GM23338 (cell line): ENCODE measurements around the gene SYNE2. TPM values are rescaled to one million over a fixed set of nuclear protein-coding genes. Genes with fewer than 3 reads are reported as not detected.

Experiments
- ATAC-seq: fragments of 200-7000 bp; cut with Tn5 transposase; 3 replicates; pipeline ENCODE4 v1.9.1; 2020
- DNase-seq: peaks from one replicate; pipeline ENCODE4 v3.0.0-alpha.2; 2015; ENCODE audit warnings: low spot score
- H2AFZ ChIP-seq: fragments of 200-600 bp; sonication (generic); 2 replicates; pipeline ENCODE4 v1.8.0; 2016; ENCODE audit warnings: antibody characterized with exemption, mild to moderate bottlenecking, moderate library complexity
- H3F3A ChIP-seq: fragments of 200-600 bp; sonication (generic); replicated peaks from 2 replicates; pipeline ENCODE4 v1.8.0; 2017; ENCODE audit warnings: antibody characterized with exemption, mixed run types, low read depth
- H3K27ac ChIP-seq: fragments of 200-600 bp; sonication (generic); 2 replicates; pipeline ENCODE4 v1.6.1; 2016; ENCODE audit warnings: low read depth
- H3K27me3 ChIP-seq: fragments of 200-600 bp; sonication (generic); 2 replicates; pipeline ENCODE4 v1.8.0; 2016; ENCODE audit warnings: mild to moderate bottlenecking, mixed run types, moderate library complexity; ENCODE audit not compliant: insufficient read depth
- H3K36me3 ChIP-seq: fragments of 200-600 bp; sonication (generic); 2 replicates; pipeline ENCODE4 v1.8.0; 2016; ENCODE audit warnings: mild to moderate bottlenecking; ENCODE audit not compliant: insufficient read depth
- H3K4me1 ChIP-seq: fragments of 200-600 bp; sonication (generic); 2 replicates; pipeline ENCODE4 v1.8.0; 2016; ENCODE audit warnings: mild to moderate bottlenecking, moderate library complexity; ENCODE audit not compliant: insufficient read depth
- H3K4me2 ChIP-seq: fragments of 200-600 bp; sonication (generic); 2 replicates; pipeline ENCODE4 v1.7.1; 2017; ENCODE audit warnings: mixed run types
- H3K4me3 ChIP-seq: fragments of 200-600 bp; sonication (generic); 2 replicates; pipeline ENCODE4 v1.6.1; 2016; ENCODE audit warnings: mixed run types
- H3K79me2 ChIP-seq: fragments of 200-600 bp; sonication (generic); replicated peaks from 2 replicates; pipeline ENCODE4 v1.8.0; 2017; ENCODE audit warnings: mild to moderate bottlenecking; ENCODE audit not compliant: insufficient read depth
- H3K9me2 ChIP-seq: fragments of 200-600 bp; sonication (generic); 2 replicates; pipeline ENCODE4 v1.8.0; 2017; ENCODE audit not compliant: insufficient read depth
- H4K20me1 ChIP-seq: fragments of 200-600 bp; sonication (generic); replicated peaks from 2 replicates; pipeline ENCODE4 v1.8.0; 2017; ENCODE audit warnings: mild to moderate bottlenecking; ENCODE audit not compliant: insufficient read depth
- H3K27ac Mint-ChIP-seq: 2 replicates; pipeline ENCODE4 v1.8.0; 2020; ENCODE audit warnings: inconsistent platforms, mild to moderate bottlenecking, moderate library complexity, mixed read lengths
- H3K27me3 Mint-ChIP-seq: 3 replicates; pipeline ENCODE4 v1.8.0; 2022; ENCODE audit warnings: low read depth, mild to moderate bottlenecking, moderate library complexity, mixed read lengths, inconsistent platforms; ENCODE audit not compliant: insufficient read depth, poor library complexity
- H3K36me3 Mint-ChIP-seq: 3 replicates; pipeline ENCODE4 v1.8.0; 2021; ENCODE audit warnings: low read depth, mild to moderate bottlenecking, inconsistent platforms, moderate library complexity, mixed read lengths
- H3K4me1 Mint-ChIP-seq: 3 replicates; pipeline ENCODE4 v1.8.0; 2020; ENCODE audit warnings: mild to moderate bottlenecking, inconsistent platforms, mixed read lengths
- H3K4me3 Mint-ChIP-seq: 3 replicates; pipeline ENCODE4 v1.8.0; 2021; ENCODE audit warnings: moderate library complexity, mild to moderate bottlenecking, inconsistent platforms, mixed read lengths
- H3K9me3 Mint-ChIP-seq: 3 replicates; pipeline ENCODE4 v1.8.0; 2020; ENCODE audit warnings: moderate library complexity, mild to moderate bottlenecking, inconsistent platforms, mixed read lengths
- CREB1 ChIP-seq: fragments of 250-450 bp; sonication (Bioruptor Pico); IDR thresholded peaks from 2 replicates; pipeline ENCODE4 v1.5.0; 2020; ENCODE audit warnings: low read depth, mild to moderate bottlenecking, moderate library complexity
- EZH2 ChIP-seq: fragments of 200-600 bp; sonication (generic); IDR thresholded peaks from one replicate; pipeline ENCODE4 v1.8.0; 2017; ENCODE audit warnings: antibody characterized with exemption, mild to moderate bottlenecking, low read depth; ENCODE audit not compliant: unreplicated experiment
- EZH2phosphoT487 ChIP-seq: fragments of 200-600 bp; sonication (generic); IDR thresholded peaks from one replicate; pipeline ENCODE4 v1.8.1; 2018; ENCODE audit warnings: antibody characterized with exemption; ENCODE audit not compliant: unreplicated experiment
- JUNB ChIP-seq: IDR thresholded peaks from one replicate; pipeline ENCODE4 v1.6.1; 2016; ENCODE audit warnings: antibody characterized with exemption; ENCODE audit not compliant: unreplicated experiment
- NANOG ChIP-seq: IDR thresholded peaks from 2 replicates; pipeline ENCODE4 v1.6.1; 2016; ENCODE audit warnings: antibody characterized with exemption, borderline replicate concordance
- POLR2AphosphoS5 ChIP-seq: IDR thresholded peaks from 2 replicates; pipeline ENCODE4 v1.6.1; 2016; ENCODE audit warnings: antibody characterized with exemption, low read depth
- STAT1 ChIP-seq: IDR thresholded peaks from one replicate; pipeline ENCODE4 v1.6.1; 2016; ENCODE audit warnings: antibody characterized with exemption; ENCODE audit not compliant: unreplicated experiment
- ZNF114 ChIP-seq: fragments of 250-450 bp; sonication (Bioruptor Pico); IDR thresholded peaks from 2 replicates; pipeline ENCODE4 v1.5.0; 2020; ENCODE audit warnings: mild to moderate bottlenecking, moderate library complexity
- ZNF331 ChIP-seq: fragments of 250-450 bp; sonication (Bioruptor Pico); IDR thresholded peaks from 2 replicates; pipeline ENCODE4 v1.5.0; 2020; ENCODE audit warnings: low read depth, mild to moderate bottlenecking, moderate library complexity
- polyA plus RNA-seq: library from polyadenylated mRNA; unstranded; fragments of >200 nt; fragmentation: Nextera tagmentation; extraction: Ambion mirVana; gene quantifications from 2 replicates; pipeline ENCODE4 v1.2.1, GENCODE V29; 2016
- total RNA-seq: library from RNA; depleted of rRNA; stranded (reverse); fragments of >200 nt; shearing (Covaris generic); gene quantifications from 2 replicates; pipeline ENCODE4 v1.2.3, GENCODE V29; 2014
- TF ChIP-seq, protein P1 (sequence below): fragments of 250-450 bp; sonication (Bioruptor Pico); IDR thresholded peaks from 2 replicates; pipeline ENCODE4 v1.5.0; 2020; ENCODE audit warnings: mild to moderate bottlenecking, moderate library complexity
- TF ChIP-seq, protein P2 (sequence below): IDR thresholded peaks from one replicate; pipeline ENCODE4 v1.6.1; 2018; ENCODE audit warnings: antibody characterized with exemption; ENCODE audit not compliant: unreplicated experiment
- TF ChIP-seq, protein P3 (sequence below), 2 experiments: fragments of 200-600 bp in 1 of 2; sonication (generic) in 1 of 2; conservative IDR thresholded peaks; 2 replicates each; pipeline versions ENCODE4 v1.5.1 to v1.6.1; 2016 to 2017; ENCODE audit warnings: antibody characterized with exemption in 2 of 2, low read depth in 2 of 2, mild to moderate bottlenecking in 2 of 2, moderate library complexity in 1 of 2
- TF ChIP-seq, protein P4 (sequence below): IDR thresholded peaks from 2 replicates; pipeline ENCODE4 v1.6.1; 2016; ENCODE audit warnings: antibody characterized with exemption

SYNE2 gene
- total and polyA plus RNA-seq, 2 experiments from 2014 or later: 34.3 to 86.5 TPM

DNA sequence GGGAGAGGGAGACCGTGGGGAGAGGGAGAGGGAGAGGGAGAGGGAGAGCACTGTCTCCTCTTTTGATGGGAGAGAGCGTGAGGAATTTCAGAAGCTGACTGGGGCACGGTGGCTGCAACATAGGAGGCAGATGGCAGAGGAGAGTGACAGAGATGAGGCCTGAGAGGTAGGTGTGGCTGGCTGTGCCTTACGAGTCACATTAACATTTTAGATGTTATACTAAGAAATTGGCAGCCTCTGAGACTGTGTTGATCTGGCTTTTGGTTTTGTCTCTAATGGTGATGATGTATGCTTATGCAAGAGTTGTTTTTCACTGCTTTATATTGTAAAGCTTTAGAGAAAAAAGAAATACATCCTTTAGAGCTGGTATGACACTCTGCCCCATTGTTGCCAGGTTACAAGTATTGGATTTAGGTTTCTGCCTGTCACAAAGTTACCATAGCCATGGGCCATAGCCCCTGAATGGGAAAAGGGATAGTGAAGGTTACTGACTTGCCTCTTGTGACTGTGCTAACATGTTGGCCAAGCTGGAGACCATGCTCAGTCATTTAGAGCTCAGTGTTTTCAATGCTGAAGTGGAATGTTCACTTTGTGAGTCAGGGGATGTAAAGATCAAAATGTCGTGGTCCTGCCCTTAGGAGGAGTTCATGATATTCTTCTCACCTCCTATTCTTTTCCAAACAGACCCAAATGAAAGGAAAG is 186.2 kb downstream of the SYNE2 start:
- H3K79me2 ChIP-seq: no peaks in the 10 kb centered on the region
- Mint-ChIP-seq H3K27ac (no peak overlapping the region), H3K4me1 (peaks cover 5% of the 10 kb centered on the region; the same call in 2 of the 3 replicates), H3K27me3 (peaks cover 4% of the 10 kb centered on the region), H3K4me3 (no peak overlapping the region), H3K36me3 (peaks cover 51% of the 10 kb centered on the region), H3K9me3 (peaks cover 34% of the 10 kb centered on the region)
- no peak overlapping the region for H2AFZ ChIP-seq
- no peaks in the 10 kb centered on the region for H3K9me2 ChIP-seq
- ATAC-seq (no peak), DNase-seq (no peak)
- H3K4me3 ChIP-seq: no peak overlapping the region
- H3K36me3 ChIP-seq: 0 out of 2 replicates have a peak, but pooled peaks cover 3% of the 10 kb centered on the region
- H3F3A ChIP-seq: no peaks in the 10 kb centered on the region
- no peak overlapping the region for H3K4me2 ChIP-seq
- no peak overlapping the region for H3K27ac ChIP-seq
- no peak for TF ChIP-seq CREB1 (CRISPR knock-in tag)
- TF ChIP-seq ZNF331 (CRISPR knock-in tag): no peak
- TF ChIP-seq, protein P1, sequence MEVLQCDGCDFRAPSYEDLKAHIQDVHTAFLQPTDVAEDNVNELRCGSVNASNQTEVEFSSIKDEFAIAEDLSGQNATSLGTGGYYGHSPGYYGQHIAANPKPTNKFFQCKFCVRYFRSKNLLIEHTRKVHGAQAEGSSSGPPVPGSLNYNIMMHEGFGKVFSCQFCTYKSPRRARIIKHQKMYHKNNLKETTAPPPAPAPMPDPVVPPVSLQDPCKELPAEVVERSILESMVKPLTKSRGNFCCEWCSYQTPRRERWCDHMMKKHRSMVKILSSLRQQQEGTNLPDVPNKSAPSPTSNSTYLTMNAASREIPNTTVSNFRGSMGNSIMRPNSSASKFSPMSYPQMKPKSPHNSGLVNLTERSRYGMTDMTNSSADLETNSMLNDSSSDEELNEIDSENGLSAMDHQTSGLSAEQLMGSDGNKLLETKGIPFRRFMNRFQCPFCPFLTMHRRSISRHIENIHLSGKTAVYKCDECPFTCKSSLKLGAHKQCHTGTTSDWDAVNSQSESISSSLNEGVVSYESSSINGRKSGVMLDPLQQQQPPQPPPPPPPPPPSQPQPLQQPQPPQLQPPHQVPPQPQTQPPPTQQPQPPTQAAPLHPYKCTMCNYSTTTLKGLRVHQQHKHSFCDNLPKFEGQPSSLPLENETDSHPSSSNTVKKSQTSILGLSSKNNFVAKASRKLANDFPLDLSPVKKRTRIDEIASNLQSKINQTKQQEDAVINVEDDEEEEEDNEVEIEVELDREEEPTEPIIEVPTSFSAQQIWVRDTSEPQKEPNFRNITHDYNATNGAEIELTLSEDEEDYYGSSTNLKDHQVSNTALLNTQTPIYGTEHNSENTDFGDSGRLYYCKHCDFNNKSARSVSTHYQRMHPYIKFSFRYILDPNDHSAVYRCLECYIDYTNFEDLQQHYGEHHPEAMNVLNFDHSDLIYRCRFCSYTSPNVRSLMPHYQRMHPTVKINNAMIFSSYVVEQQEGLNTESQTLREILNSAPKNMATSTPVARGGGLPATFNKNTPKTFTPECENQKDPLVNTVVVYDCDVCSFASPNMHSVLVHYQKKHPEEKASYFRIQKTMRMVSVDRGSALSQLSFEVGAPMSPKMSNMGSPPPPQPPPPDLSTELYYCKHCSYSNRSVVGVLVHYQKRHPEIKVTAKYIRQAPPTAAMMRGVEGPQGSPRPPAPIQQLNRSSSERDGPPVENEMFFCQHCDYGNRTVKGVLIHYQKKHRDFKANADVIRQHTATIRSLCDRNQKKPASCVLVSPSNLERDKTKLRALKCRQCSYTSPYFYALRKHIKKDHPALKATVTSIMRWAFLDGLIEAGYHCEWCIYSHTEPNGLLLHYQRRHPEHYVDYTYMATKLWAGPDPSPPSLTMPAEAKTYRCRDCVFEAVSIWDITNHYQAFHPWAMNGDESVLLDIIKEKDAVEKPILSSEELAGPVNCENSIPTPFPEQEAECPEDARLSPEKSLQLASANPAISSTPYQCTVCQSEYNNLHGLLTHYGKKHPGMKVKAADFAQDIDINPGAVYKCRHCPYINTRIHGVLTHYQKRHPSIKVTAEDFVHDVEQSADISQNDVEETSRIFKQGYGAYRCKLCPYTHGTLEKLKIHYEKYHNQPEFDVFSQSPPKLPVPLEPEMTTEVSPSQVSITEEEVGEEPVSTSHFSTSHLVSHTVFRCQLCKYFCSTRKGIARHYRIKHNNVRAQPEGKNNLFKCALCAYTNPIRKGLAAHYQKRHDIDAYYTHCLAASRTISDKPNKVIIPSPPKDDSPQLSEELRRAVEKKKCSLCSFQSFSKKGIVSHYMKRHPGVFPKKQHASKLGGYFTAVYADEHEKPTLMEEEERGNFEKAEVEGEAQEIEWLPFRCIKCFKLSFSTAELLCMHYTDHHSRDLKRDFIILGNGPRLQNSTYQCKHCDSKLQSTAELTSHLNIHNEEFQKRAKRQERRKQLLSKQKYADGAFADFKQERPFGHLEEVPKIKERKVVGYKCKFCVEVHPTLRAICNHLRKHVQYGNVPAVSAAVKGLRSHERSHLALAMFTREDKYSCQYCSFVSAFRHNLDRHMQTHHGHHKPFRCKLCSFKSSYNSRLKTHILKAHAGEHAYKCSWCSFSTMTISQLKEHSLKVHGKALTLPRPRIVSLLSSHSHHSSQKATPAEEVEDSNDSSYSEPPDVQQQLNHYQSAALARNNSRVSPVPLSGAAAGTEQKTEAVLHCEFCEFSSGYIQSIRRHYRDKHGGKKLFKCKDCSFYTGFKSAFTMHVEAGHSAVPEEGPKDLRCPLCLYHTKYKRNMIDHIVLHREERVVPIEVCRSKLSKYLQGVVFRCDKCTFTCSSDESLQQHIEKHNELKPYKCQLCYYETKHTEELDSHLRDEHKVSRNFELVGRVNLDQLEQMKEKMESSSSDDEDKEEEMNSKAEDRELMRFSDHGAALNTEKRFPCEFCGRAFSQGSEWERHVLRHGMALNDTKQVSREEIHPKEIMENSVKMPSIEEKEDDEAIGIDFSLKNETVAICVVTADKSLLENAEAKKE: no peak
- TF ChIP-seq JUNB: no peak
- no peak for TF ChIP-seq EZH2
- no peak for TF ChIP-seq POLR2AphosphoS5
- TF ChIP-seq, protein P2, sequence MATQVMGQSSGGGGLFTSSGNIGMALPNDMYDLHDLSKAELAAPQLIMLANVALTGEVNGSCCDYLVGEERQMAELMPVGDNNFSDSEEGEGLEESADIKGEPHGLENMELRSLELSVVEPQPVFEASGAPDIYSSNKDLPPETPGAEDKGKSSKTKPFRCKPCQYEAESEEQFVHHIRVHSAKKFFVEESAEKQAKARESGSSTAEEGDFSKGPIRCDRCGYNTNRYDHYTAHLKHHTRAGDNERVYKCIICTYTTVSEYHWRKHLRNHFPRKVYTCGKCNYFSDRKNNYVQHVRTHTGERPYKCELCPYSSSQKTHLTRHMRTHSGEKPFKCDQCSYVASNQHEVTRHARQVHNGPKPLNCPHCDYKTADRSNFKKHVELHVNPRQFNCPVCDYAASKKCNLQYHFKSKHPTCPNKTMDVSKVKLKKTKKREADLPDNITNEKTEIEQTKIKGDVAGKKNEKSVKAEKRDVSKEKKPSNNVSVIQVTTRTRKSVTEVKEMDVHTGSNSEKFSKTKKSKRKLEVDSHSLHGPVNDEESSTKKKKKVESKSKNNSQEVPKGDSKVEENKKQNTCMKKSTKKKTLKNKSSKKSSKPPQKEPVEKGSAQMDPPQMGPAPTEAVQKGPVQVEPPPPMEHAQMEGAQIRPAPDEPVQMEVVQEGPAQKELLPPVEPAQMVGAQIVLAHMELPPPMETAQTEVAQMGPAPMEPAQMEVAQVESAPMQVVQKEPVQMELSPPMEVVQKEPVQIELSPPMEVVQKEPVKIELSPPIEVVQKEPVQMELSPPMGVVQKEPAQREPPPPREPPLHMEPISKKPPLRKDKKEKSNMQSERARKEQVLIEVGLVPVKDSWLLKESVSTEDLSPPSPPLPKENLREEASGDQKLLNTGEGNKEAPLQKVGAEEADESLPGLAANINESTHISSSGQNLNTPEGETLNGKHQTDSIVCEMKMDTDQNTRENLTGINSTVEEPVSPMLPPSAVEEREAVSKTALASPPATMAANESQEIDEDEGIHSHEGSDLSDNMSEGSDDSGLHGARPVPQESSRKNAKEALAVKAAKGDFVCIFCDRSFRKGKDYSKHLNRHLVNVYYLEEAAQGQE: no peak
- TF ChIP-seq, protein P3, sequence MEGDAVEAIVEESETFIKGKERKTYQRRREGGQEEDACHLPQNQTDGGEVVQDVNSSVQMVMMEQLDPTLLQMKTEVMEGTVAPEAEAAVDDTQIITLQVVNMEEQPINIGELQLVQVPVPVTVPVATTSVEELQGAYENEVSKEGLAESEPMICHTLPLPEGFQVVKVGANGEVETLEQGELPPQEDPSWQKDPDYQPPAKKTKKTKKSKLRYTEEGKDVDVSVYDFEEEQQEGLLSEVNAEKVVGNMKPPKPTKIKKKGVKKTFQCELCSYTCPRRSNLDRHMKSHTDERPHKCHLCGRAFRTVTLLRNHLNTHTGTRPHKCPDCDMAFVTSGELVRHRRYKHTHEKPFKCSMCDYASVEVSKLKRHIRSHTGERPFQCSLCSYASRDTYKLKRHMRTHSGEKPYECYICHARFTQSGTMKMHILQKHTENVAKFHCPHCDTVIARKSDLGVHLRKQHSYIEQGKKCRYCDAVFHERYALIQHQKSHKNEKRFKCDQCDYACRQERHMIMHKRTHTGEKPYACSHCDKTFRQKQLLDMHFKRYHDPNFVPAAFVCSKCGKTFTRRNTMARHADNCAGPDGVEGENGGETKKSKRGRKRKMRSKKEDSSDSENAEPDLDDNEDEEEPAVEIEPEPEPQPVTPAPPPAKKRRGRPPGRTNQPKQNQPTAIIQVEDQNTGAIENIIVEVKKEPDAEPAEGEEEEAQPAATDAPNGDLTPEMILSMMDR (conservative IDR thresholded peaks at IDR 0.05; ENCODE audit: low read depth in 2 of 2): no peak
- no peak for TF ChIP-seq STAT1
- TF ChIP-seq NANOG: no peak
- TF ChIP-seq EZH2phosphoT487: no peak
- no peak for TF ChIP-seq ZNF114 (CRISPR knock-in tag)
- TF ChIP-seq, protein P4, sequence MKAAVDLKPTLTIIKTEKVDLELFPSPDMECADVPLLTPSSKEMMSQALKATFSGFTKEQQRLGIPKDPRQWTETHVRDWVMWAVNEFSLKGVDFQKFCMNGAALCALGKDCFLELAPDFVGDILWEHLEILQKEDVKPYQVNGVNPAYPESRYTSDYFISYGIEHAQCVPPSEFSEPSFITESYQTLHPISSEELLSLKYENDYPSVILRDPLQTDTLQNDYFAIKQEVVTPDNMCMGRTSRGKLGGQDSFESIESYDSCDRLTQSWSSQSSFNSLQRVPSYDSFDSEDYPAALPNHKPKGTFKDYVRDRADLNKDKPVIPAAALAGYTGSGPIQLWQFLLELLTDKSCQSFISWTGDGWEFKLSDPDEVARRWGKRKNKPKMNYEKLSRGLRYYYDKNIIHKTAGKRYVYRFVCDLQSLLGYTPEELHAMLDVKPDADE: no peak
- no peaks in the 10 kb centered on the region for H4K20me1 ChIP-seq
- H3K27me3 ChIP-seq: no peaks in the 10 kb centered on the region
- H3K4me1 ChIP-seq: no peaks in the 10 kb centered on the region; the same call in 1 of the 2 replicates
